ENCODE data around the gene SPATA31C1.

Gene SPATA31C1

GRCh38 chr9:87959916-87960581 lies 42.3 kb downstream of the SPATA31C1 start:
- ChIA-PET CTCF (interaction anchor here (0.7 kb wide), 1 partner anchor 72 kb away, joined by 3 read pairs; no protein-coding TSS in a partner anchor), POLR2A (no interaction called here)
- TF ChIP-seq ARNT (IDR thresholded peaks at IDR 0.05) (no peak), NFRKB (IDR thresholded peaks at IDR 0.05) (no peak)
- TF ChIP-seq, protein P1, sequence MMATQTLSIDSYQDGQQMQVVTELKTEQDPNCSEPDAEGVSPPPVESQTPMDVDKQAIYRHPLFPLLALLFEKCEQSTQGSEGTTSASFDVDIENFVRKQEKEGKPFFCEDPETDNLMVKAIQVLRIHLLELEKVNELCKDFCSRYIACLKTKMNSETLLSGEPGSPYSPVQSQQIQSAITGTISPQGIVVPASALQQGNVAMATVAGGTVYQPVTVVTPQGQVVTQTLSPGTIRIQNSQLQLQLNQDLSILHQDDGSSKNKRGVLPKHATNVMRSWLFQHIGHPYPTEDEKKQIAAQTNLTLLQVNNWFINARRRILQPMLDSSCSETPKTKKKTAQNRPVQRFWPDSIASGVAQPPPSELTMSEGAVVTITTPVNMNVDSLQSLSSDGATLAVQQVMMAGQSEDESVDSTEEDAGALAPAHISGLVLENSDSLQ (IDR thresholded peaks at IDR 0.05), result 0 out of 2 replicates have a peak, but pooled peaks have one; percentile 19
- no peak for DNase-seq (ENCODE audit: extremely low spot score)

DNA sequence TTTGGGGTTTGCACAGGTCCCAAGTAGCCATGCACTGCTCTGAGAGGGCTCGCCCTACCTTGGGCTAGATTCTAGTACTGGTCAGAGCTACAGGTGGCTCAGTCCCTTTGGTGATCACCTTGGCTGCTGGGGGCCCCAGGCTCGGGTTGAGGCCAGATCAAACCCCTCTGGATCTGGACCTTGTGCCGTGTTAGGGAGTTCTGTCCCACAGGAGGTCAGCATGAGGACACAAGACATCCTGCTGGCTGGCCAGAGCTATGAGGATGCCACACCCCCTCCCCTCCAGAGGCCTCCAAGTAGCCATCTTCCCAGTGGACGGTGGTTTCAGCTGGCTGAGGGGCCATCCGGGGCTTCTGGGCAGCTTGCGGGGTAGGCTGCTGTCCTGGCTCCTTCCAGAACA lies 46.0 kb downstream of the SPATA31C1 start:
- CTCF ChIA-PET, result no interaction called here
- TF ChIP-seq SP1 (IDR thresholded peaks at IDR 0.05) (no peak), SUZ12 (IDR thresholded peaks at IDR 0.05) (no peak), L3MBTL2 (conservative IDR thresholded peaks at IDR 0.05) (no peak), FOXA1 (IDR thresholded peaks at IDR 0.05) (no peak), LEF1 (IDR thresholded peaks at IDR 0.05; ENCODE audit: borderline replicate concordance) (no peak), NFRKB (IDR thresholded peaks at IDR 0.05) (no peak), FOXK2 (IDR thresholded peaks at IDR 0.05) (no peak), TARDBP (IDR thresholded peaks at IDR 0.05) (no peak), ZNF384 (IDR thresholded peaks at IDR 0.05) (no peak), FOXM1 (IDR thresholded peaks at IDR 0.05; ENCODE audit: borderline replicate concordance) (no peak), BHLHE40 (IDR thresholded peaks at IDR 0.05; ENCODE audit: borderline replicate concordance) (no peak), ARNT (IDR thresholded peaks at IDR 0.05) (no peak), ELF4 (IDR thresholded peaks at IDR 0.05) (no peak), CTBP1 (IDR thresholded peaks at IDR 0.05; ENCODE audit: borderline replicate concordance) (no peak)
- TF ChIP-seq, protein P1 (IDR thresholded peaks at IDR 0.05), result no peak
- POLR2A ChIA-PET, result interaction anchor here (1.4 kb wide), 1 partner anchor 11 kb away, joined by 3 read pairs; the partner anchor contains the start of gene CDK20
- no peak for DNase-seq (ENCODE audit: extremely low spot score)

DNA sequence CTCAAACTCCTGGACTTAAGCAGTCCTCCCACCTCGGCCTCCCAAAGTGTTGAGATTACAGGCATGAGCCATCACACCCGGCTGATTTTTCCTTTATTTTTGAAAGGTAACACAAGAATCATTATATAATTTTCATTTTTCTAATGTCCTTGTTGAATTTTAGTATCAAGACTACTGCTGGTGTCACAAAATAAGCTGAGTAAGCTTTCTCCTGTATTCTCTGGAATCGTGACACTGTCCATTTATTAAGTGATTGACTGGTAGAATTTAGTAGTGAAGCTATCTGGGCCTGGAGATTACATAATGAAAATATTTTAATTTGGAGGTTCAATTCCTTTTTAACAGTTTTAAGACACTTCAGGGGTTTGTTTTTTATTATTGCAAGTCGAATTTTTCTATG lies 47.1 kb downstream of the SPATA31C1 start:
- TF ChIP-seq L3MBTL2 (conservative IDR thresholded peaks at IDR 0.05) (no peak), ARNT (IDR thresholded peaks at IDR 0.05) (no peak), CTBP1 (IDR thresholded peaks at IDR 0.05; ENCODE audit: borderline replicate concordance) (no peak), NFRKB (IDR thresholded peaks at IDR 0.05) (no peak), FOXA1 (IDR thresholded peaks at IDR 0.05) (no peak), BHLHE40 (IDR thresholded peaks at IDR 0.05; ENCODE audit: borderline replicate concordance) (no peak), LEF1 (IDR thresholded peaks at IDR 0.05; ENCODE audit: borderline replicate concordance) (no peak), ZNF384 (IDR thresholded peaks at IDR 0.05) (no peak), HDGF (IDR thresholded peaks at IDR 0.05; ENCODE audit: borderline replicate concordance) (no peak), SUZ12 (IDR thresholded peaks at IDR 0.05) (no peak), ELF4 (IDR thresholded peaks at IDR 0.05) (no peak), TARDBP (IDR thresholded peaks at IDR 0.05) (no peak), SP1 (IDR thresholded peaks at IDR 0.05) (no peak), FOXM1 (IDR thresholded peaks at IDR 0.05; ENCODE audit: borderline replicate concordance) (no peak), FOXK2 (IDR thresholded peaks at IDR 0.05) (no peak)
- TF ChIP-seq, protein P1 (IDR thresholded peaks at IDR 0.05), result no peak
- POLR2A ChIA-PET, result interaction anchor here (1.4 kb wide), 1 partner anchor 10 kb away, joined by 3 read pairs; the partner anchor contains the start of gene CDK20
- no peak for DNase-seq (ENCODE audit: extremely low spot score)
- CTCF ChIA-PET, result no interaction called here

GRCh38 chr9:87968155-87968554 lies 50.4 kb downstream of the SPATA31C1 start:
- ChIA-PET POLR2A (no interaction called here), CTCF (no interaction called here)
- TF ChIP-seq ZNF384 (IDR thresholded peaks at IDR 0.05) (no peak), CTBP1 (IDR thresholded peaks at IDR 0.05; ENCODE audit: borderline replicate concordance) (no peak), SUZ12 (IDR thresholded peaks at IDR 0.05) (no peak), FOXK2 (IDR thresholded peaks at IDR 0.05) (no peak), HDGF (IDR thresholded peaks at IDR 0.05; ENCODE audit: borderline replicate concordance) (no peak)
- no peak for DNase-seq (ENCODE audit: extremely low spot score)

- CTCF ChIA-PET, result no interaction called here
- no peak for DNase-seq (ENCODE audit: extremely low spot score)
- TF ChIP-seq, protein P1 (IDR thresholded peaks at IDR 0.05), result no peak
- TF ChIP-seq HDGF (IDR thresholded peaks at IDR 0.05; ENCODE audit: borderline replicate concordance), result no peak
- TF ChIP-seq BHLHE40 (IDR thresholded peaks at IDR 0.05; ENCODE audit: borderline replicate concordance), result no peak
- TF ChIP-seq ELF4 (IDR thresholded peaks at IDR 0.05), result no peak
- no peak for TF ChIP-seq NFRKB (IDR thresholded peaks at IDR 0.05)
- no peak for TF ChIP-seq FOXM1 (IDR thresholded peaks at IDR 0.05; ENCODE audit: borderline replicate concordance)
- TF ChIP-seq FOXK2 (IDR thresholded peaks at IDR 0.05), result no peak
- no peak for TF ChIP-seq ZNF384 (IDR thresholded peaks at IDR 0.05)
- no peak for TF ChIP-seq CTBP1 (IDR thresholded peaks at IDR 0.05; ENCODE audit: borderline replicate concordance)
- no peak for TF ChIP-seq FOXA1 (IDR thresholded peaks at IDR 0.05)
- TF ChIP-seq ARNT (IDR thresholded peaks at IDR 0.05), result no peak
- TF ChIP-seq SUZ12 (IDR thresholded peaks at IDR 0.05), result no peak
- no peak for TF ChIP-seq L3MBTL2 (conservative IDR thresholded peaks at IDR 0.05)
- TF ChIP-seq LEF1 (IDR thresholded peaks at IDR 0.05; ENCODE audit: borderline replicate concordance), result no peak
- TF ChIP-seq TARDBP (IDR thresholded peaks at IDR 0.05), result no peak
- TF ChIP-seq SP1 (IDR thresholded peaks at IDR 0.05), result no peak
- POLR2A ChIA-PET, result no interaction called here
Measured at GRCh38 chr9:87970602-87971001, 52.8 kb downstream of the SPATA31C1 start.

All from HEK293T (cell line).